Spinal cord (tissue), 10 donors: ENCODE data around the gene ARL6IP4. TPM values are rescaled to one million over a fixed set of nuclear protein-coding genes. Genes with fewer than 3 reads are reported as not detected.
A peak's percentile ranks its signal among the peaks of the same experiment; 100 is the strongest.

Experiments used
- DNase-seq, 6 donors: peaks; one replicate each; pipeline versions ENCODE4 v3.0.0 to v3.0.0-alpha.2; 2013 to 2015; ENCODE audit warnings: low spot score in 6 of 6, low read depth in 4 of 6
- H3K27ac ChIP-seq: one replicate; pipeline ENCODE4 v1.5.1; 2013; ENCODE audit warnings: low read depth, low read length, control low read depth
- H3K27me3 ChIP-seq: one replicate; pipeline ENCODE4 v1.6.1; 2013; ENCODE audit warnings: low read length; ENCODE audit not compliant: control insufficient read depth, insufficient read depth
- H3K36me3 ChIP-seq: one replicate; pipeline ENCODE4 v1.6.1; 2013; ENCODE audit warnings: low read length; ENCODE audit not compliant: control insufficient read depth, insufficient read depth
- H3K4me1 ChIP-seq: one replicate; pipeline ENCODE4 v1.6.1; 2013; ENCODE audit warnings: low read length; ENCODE audit not compliant: control insufficient read depth, insufficient read depth
- H3K4me3 ChIP-seq: one replicate; pipeline ENCODE4 v1.5.1; 2013; ENCODE audit warnings: low read depth, low read length, control low read depth
- H3K9me3 ChIP-seq: one replicate; pipeline ENCODE4 v1.6.1; 2013; ENCODE audit warnings: low read length; ENCODE audit not compliant: control insufficient read depth, insufficient read depth
- WGBS: methylation state at CpG from one replicate; pipeline ENCODE4 v1.1.5; 2013; ENCODE audit warnings: missing lambda C conversion rate; ENCODE audit not compliant: insufficient coverage; 5-methylcytosine and 5-hydroxymethylcytosine counted together
- polyA plus RNA-seq, 2 donors: library from polyadenylated mRNA; unstranded; fragments of 120-200 nt; gene quantifications; one replicate each; pipeline ENCODE4 v1.2.1, GENCODE V29; 2013; ENCODE audit not compliant: insufficient read length in 2 of 2
- total RNA-seq, 2 donors: library from RNA; depleted of rRNA in 1 of 2; stranded (reverse); fragments of 120-200 nt in 1 of 2; fragments of >200 nt in 1 of 2; gene quantifications; one replicate each; pipeline versions ENCODE4 v1.2.3 to v1.2.4, GENCODE V29; 2013 to 2014
- donor health status: healthy.

ARL6IP4 gene
- total and polyA plus RNA-seq, 4 donors = 44.3 to 207 (median 137) TPM

DNA sequence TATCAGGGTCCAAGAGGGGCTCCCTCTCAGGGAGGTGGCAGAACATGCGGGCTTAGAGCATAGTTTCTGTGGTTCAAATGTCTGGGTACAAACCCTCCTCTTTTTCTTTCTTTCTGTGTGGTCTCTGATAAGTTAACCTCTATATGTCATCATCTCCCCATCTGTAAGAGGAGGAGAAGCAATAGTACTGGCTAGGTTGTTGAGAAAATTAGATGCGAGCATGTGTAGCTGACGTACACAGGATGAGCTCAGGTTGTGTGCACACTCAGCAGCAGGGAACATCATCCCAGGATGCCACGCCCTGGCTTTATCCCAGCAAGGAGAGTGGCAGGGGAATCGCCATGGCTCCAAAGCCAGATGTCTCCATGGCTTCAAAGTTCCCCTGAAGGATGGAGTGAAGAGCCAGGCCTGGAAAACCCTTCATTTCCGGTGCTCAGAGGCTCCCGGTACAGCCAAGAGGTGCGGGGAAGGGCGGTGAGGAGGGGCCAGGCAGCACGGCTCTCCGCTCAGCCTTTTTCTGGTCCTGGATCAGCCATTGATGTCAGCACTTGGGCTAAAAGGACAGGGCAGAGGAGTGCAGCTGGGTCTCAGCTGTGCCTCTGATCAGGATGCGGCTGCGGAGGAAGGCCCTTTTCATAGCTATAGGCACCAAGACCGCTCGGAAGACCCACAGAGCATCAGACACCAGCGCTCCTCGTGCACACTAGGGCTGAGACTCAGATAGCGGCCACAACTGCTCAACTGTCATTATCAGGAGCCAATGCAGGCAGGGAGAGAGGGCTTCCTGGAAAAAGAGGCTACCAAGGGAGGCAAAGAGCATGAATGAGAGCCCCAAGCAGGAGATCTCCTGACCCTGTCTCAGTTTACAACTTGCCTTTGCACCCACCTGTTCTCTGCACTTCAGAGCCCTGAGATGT lies 41.5 kb downstream of the ARL6IP4 start:
- 78% methylated on average over 14 of the region's 18 CpGs for WGBS
- DNase-seq = no peak
- Histone ChIP-seq H3K4me1 (no peaks in the 10 kb centered on the region), H3K4me3 (no peak overlapping the region), H3K36me3 (peaks cover 11% of the 10 kb centered on the region), H3K27ac (no peak overlapping the region), H3K9me3 (no peaks in the 10 kb centered on the region), H3K27me3 (no peaks in the 10 kb centered on the region)

DNA sequence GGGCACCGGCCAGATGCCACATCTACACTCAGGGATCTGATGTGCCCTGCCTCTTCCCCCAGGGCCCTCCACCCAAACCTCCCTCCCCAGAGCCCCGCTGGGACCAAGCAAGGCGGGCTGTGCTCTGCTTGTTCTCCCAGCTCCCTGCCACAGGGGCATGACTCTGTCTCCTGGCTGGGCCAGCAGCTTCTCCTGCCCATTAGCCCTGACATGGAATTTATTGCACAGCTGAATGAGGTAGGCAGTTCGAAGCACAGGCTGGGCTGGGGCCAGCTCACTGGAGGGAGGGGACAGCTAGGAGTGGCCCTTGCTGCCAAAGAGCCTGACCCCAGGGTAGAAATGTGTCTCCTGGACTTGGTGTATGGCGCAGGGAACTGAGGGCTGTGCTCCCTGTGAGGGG lies 42.4 kb downstream of the ARL6IP4 start:
- Histone ChIP-seq H3K4me1 (peaks cover 2% of the 10 kb centered on the region), H3K27ac (no peak overlapping the region)
- DNase-seq = no peak

GRCh38 chr12:123024819-123025391 lies 44.4 kb downstream of the ARL6IP4 start:
- Histone ChIP-seq H3K4me1 (peaks cover 3% of the 10 kb centered on the region), H3K36me3 (peaks cover 30% of the 10 kb centered on the region), H3K9me3 (no peaks in the 10 kb centered on the region), H3K27me3 (no peaks in the 10 kb centered on the region), H3K27ac (no peak overlapping the region), H3K4me3 (no peak overlapping the region)
- 65% methylated on average over 5 of the region's 9 CpGs for WGBS
- peak in 1 of 6 donors; percentile 17 for DNase-seq

More for the DNA sequence above, 42.4 kb downstream of the ARL6IP4 start:
- Histone ChIP-seq H3K4me3 (no peak overlapping the region), H3K27me3 (no peaks in the 10 kb centered on the region), H3K9me3 (no peaks in the 10 kb centered on the region), H3K36me3 (peaks cover 18% of the 10 kb centered on the region)
- 79% methylated on average over 4 of the region's 5 CpGs for WGBS

GRCh38 chr12:123026094-123026853 lies 45.8 kb downstream of the ARL6IP4 start:
- no peaks in the 10 kb centered on the region for H3K27me3 ChIP-seq
- peaks cover 30% of the 10 kb centered on the region for H3K36me3 ChIP-seq
- WGBS = 89% methylated on average over 9 of the region's 9 CpGs
- H3K4me1 ChIP-seq = peaks cover 3% of the 10 kb centered on the region
- no peak overlapping the region for H3K27ac ChIP-seq
- H3K9me3 ChIP-seq = no peaks in the 10 kb centered on the region
- no peak overlapping the region for H3K4me3 ChIP-seq
- DNase-seq = no peak

DNA sequence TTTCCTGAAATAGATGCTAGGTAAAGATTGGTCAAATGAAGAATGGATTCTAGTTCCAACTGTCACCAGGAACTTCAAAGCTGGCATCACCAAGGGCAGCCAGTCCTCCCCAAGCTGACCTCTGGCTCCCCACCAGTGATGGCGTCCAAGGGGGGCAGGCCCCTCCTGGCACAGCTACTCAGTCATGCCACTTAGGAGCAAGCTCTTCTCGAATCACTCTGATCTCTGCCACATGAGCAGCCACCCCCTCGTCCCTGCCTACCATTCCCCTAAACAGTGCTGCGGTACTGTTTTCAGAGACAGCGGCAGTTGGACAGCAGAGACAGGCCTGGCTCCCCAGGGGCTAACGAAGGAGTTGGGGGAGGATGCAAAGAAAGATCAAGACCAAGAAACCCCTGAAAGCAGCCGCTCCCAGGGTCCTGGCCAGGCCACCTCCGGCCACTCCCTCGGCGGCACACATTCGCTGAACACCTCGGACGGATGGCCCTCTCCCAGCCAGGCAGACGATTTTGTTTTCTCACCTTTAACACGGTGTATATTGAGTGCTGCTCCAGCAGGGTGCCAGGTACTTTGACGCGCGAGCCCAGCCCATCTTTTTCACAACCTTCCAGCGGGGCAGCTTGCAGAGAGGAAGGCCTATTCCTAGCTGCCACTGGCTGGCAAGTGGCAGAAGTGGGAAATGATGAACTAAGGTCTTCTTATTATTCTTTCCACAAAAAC lies 47.4 kb downstream of the ARL6IP4 start:
- 52% methylated on average over 12 of the region's 19 CpGs for WGBS
- DNase-seq = no peak
- no peak overlapping the region for H3K4me3 ChIP-seq
- H3K9me3 ChIP-seq = no peaks in the 10 kb centered on the region
- H3K36me3 ChIP-seq = peaks cover 34% of the 10 kb centered on the region
- H3K27me3 ChIP-seq = no peaks in the 10 kb centered on the region
- no peak overlapping the region for H3K27ac ChIP-seq
- peaks cover 7% of the 10 kb centered on the region for H3K4me1 ChIP-seq

DNA sequence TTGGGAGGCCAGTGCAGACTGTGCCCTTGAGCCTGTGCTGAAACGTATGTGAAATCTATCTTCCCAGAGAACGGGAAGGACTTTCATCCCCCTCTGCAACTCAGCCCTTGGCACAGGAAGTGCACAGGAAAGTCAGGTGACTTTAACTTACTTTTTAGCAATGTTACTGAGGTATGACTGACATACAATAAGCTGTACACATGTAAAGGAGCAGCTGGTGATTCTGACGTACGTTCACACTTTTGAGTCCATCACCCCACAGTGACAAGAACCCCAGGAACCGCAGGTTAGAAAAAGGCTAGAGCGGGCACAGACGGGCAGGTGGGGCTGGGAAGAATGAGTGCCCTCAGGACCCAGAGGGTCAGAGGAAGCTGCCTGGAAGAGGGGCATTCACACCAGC lies 48.0 kb downstream of the ARL6IP4 start:
- H3K36me3 ChIP-seq = peaks cover 35% of the 10 kb centered on the region
- DNase-seq = no peak
- 96% methylated on average over 3 of the region's 7 CpGs for WGBS
- H3K4me3 ChIP-seq = no peak overlapping the region
- peaks cover 8% of the 10 kb centered on the region for H3K4me1 ChIP-seq
- no peaks in the 10 kb centered on the region for H3K27me3 ChIP-seq
- H3K27ac ChIP-seq = no peak overlapping the region
- H3K9me3 ChIP-seq = no peaks in the 10 kb centered on the region

- Histone ChIP-seq H3K4me3 (no peak overlapping the region), H3K4me1 (peaks cover 8% of the 10 kb centered on the region), H3K27me3 (no peaks in the 10 kb centered on the region), H3K27ac (no peak overlapping the region), H3K36me3 (peaks cover 41% of the 10 kb centered on the region), H3K9me3 (no peaks in the 10 kb centered on the region)
- no peak for DNase-seq
Measured at GRCh38 chr12:123029550-123029949, 49.1 kb downstream of the ARL6IP4 start.

GRCh38 chr12:123030686-123031085 lies 50.2 kb downstream of the ARL6IP4 start:
- no peak overlapping the region for H3K4me3 ChIP-seq
- H3K4me1 ChIP-seq = peaks cover 8% of the 10 kb centered on the region
- 89% methylated on average over 1 of the region's 1 CpG for WGBS
- peaks cover 41% of the 10 kb centered on the region for H3K36me3 ChIP-seq
- no peak overlapping the region for H3K27ac ChIP-seq
- no peaks in the 10 kb centered on the region for H3K27me3 ChIP-seq
- H3K9me3 ChIP-seq = no peaks in the 10 kb centered on the region
- no peak for DNase-seq

DNA sequence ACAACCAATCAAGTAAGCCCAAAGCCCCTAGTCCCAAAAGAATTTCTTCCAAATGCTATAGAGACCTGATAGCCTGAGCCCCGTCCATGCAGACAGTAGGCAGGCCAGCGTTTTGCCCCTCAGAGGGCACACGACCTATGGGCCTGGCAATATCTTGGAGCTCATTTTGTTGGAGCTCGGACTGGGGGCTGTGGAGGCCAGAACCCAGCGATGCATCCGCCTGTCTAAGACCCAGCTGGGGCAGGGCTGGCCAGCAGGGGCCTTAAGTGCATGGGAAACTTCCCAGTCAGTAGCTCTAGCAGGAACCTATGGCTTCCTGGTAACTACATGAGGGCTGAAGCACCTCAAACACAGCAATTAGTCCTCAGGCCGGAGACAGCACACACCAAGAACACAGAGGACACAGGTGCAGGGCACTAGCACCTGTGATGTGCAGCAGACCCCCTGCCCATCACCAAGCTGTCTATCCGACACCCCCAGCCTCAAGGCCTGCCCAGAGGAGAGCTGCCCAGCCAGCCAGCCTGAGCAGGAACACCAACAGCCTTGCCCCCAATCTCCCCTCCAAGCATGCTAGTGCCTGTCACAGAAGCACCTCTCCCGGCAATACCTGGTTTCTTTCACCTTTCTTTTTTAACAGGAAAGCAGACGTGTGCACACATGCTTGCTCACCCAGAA lies 50.8 kb downstream of the ARL6IP4 start:
- Histone ChIP-seq H3K27ac (no peak overlapping the region), H3K9me3 (no peaks in the 10 kb centered on the region), H3K36me3 (peaks cover 41% of the 10 kb centered on the region), H3K4me3 (no peak overlapping the region), H3K27me3 (no peaks in the 10 kb centered on the region), H3K4me1 (peaks cover 8% of the 10 kb centered on the region)
- WGBS = 87% methylated on average over 10 of the region's 10 CpGs
- DNase-seq = no peak
